ENCODE data around the gene GASK1A.

GASK1A gene

DNA sequence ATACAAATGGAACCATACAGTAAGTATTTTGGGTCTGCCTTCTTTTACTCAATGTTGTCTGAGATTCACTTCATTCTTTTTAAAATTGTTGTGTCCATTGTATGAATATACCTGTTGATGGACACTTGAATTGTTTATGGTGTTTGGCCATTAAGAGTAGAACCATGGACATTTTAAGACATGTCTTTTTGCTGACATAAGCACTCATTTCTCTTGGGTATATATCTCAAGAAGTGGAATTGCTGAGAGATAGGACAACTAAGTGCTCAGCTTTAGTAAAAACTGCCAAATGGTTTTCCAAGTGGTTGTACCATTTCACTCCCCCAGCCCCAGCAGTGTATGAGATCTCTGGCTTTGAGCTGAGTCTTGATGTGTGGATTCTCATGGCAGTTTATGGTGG, 98.6 kb downstream of the GASK1A start:
- TF ChIP-seq, protein P1, sequence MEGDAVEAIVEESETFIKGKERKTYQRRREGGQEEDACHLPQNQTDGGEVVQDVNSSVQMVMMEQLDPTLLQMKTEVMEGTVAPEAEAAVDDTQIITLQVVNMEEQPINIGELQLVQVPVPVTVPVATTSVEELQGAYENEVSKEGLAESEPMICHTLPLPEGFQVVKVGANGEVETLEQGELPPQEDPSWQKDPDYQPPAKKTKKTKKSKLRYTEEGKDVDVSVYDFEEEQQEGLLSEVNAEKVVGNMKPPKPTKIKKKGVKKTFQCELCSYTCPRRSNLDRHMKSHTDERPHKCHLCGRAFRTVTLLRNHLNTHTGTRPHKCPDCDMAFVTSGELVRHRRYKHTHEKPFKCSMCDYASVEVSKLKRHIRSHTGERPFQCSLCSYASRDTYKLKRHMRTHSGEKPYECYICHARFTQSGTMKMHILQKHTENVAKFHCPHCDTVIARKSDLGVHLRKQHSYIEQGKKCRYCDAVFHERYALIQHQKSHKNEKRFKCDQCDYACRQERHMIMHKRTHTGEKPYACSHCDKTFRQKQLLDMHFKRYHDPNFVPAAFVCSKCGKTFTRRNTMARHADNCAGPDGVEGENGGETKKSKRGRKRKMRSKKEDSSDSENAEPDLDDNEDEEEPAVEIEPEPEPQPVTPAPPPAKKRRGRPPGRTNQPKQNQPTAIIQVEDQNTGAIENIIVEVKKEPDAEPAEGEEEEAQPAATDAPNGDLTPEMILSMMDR (IDR thresholded peaks at IDR 0.05; ENCODE audit: low read depth, low read length, missing control alignments), result no peak
- H3K4me3 ChIP-seq (replicated peaks; ENCODE audit: low read depth, low read length), result no peak overlapping the region
- DNase-seq (ENCODE audit: extremely low read depth, low read depth), result no peak

DNA sequence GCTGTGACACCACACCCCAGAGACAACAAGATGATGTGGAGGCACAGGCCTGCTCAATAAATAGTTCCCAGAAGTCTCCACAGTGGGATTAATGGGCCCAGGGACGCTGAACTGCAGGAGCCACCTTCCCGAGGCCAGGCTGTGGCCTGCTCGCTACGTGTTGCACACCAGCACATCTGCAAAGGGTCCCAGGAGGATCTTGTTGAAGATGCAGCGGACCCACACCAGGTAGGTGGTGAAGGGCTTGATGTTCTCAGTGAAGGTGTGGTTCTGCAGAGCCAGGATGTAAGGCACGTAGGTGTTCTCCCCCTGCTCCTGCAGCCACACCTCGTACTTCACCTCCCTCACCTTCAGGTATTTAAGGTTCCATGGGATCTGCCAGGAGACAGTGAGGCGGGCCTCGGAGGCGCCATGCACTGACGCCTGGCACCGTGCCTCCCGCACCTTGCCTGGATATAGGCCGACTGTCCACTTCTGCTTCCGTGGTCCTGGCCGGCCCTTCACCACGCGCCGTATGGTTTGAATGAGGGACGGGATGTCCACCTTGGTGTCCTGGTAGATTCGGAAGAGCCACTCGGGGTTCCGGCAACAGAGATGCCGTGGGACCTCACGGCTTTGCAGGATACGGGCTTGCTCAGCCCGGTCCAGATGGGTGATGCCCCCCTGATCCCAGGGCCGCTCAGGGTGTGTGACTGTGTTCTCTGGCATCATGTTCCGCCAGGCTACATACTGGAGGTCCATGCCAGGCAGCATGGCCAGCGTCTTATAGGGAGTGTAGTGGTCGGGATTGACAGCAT, 100.6 kb downstream of the GASK1A start:
- TF ChIP-seq, protein P1 (IDR thresholded peaks at IDR 0.05; ENCODE audit: low read depth, low read length, missing control alignments), result no peak
- no peak for DNase-seq (ENCODE audit: extremely low read depth, low read depth)
- H3K4me3 ChIP-seq (replicated peaks; ENCODE audit: low read depth, low read length), result no peak overlapping the region

DNA sequence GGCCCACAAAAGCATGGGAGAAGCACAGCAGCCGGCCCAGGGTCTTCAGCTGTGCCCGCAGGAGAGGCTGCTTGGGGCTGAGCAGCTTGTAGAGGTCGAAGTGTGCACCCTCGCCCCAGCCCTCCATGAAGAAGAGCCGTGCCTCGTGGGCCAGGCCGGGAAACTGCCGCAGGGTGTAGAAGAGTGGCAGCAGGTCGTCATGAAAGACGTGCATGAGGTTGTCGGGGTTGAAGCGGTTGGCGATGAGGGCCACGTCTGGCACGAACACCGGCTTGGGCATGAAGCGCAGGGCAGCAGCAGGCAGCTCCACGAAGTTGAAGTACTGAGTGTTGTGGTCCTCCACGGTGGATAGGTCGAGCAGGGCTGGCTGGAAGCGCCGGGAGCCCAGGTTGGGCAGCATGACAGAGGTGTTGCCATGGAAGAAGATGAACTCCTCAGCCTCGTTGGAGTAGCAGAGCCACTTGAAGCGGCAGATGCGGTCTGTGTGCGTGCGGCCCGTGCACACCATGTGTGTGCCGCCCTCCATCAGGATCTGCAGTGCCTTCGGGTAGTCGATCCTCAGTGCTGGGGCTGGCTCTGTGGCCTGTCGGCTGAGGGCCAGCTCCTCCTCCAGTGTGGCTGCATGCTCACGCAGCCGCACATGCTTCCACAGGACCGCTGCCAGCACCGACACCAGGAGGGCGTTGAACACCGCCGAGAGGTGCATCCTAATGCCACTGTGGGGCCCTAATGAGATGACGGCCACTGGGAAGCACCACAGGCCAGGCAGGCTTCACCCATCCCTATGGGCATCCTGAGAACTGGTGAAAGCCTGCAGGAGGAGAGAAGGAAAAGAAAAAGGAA, 101.8 kb downstream of the GASK1A start:
- TF ChIP-seq, protein P1 (IDR thresholded peaks at IDR 0.05; ENCODE audit: low read depth, low read length, missing control alignments), result no peak
- no peak overlapping the region for H3K4me3 ChIP-seq (replicated peaks; ENCODE audit: low read depth, low read length)
- no peak for DNase-seq (ENCODE audit: extremely low read depth, low read depth)

DNA sequence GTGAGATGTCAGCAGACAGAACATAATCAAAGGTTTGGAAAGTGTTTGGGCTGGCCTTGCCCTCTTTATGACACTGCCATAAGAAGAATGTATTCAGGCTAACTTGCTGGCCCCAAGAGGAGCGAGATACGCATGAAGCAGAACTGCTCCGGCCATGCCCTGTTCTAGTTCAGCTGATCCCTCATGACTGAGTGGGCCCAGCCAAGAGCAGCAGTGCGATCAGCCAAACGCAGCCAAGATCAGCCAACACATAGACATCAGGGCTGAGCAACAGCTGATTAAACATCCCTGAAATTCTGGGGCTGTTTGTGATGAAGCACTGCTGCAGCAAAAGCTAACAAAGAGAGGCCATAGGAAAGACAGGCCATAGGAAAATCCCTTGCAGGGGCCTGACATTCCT, 102.7 kb downstream of the GASK1A start:
- DNase-seq (ENCODE audit: extremely low read depth, low read depth), result no peak
- H3K4me3 ChIP-seq (replicated peaks; ENCODE audit: low read depth, low read length), result no peak overlapping the region
- TF ChIP-seq, protein P1 (IDR thresholded peaks at IDR 0.05; ENCODE audit: low read depth, low read length, missing control alignments), result no peak

DNA sequence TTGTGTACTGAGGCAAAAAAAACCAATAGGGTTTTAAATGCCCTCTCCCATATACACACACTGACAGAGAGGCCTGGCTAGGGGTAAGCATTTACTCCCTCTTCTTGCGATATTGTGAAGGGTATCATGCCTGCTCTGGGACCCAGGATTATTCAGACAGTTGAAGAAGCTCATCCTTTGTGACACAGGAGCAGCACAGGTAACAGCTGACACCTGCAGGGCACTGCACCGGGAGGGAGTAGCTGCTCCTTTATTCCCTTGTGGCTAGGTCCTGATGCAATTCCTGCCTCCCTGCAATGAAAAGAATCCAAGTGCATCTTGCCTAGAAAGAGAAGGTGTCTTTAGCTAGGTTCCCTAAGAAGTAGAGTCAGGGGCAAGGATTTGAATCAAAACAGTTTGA, 103.3 kb downstream of the GASK1A start:
- no peak for DNase-seq (ENCODE audit: extremely low read depth, low read depth)
- TF ChIP-seq, protein P1 (IDR thresholded peaks at IDR 0.05; ENCODE audit: low read depth, low read length, missing control alignments), result no peak
- no peak overlapping the region for H3K4me3 ChIP-seq (replicated peaks; ENCODE audit: low read depth, low read length)

DNA sequence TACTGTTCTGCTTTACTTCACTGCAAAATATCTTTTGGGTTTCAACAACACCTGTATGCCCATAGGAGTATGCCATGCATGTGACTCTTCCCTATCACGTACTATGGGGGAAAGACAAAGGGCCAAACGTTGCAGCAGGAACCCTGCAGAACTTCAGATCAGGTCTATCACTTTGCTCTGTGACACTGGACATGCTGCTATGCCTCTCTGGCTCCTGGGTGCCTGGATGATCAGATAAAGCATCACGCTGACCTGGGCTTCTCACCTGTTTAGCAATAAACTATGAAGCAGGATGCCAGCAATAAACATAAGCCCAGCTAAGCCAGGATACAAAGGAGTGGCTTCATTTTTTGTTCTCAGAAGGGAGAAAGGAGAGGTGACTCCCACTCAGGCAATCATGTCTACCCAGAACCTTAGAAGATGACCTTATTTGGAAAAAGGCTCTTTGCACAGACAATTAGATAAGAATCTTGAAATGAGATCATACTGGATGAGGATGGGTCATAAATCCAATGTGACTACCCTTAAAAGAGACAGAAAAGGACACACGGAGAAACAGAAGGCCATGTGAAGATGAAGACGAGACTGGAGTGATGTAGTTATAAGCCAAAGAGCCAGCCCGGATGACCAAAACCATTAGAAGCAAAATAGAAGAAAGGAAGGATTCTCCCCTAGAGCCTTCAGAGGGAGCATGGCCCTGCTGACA, 107.5 kb downstream of the GASK1A start:
- no peak overlapping the region for H3K4me3 ChIP-seq (replicated peaks; ENCODE audit: low read depth, low read length)
- TF ChIP-seq, protein P1 (IDR thresholded peaks at IDR 0.05; ENCODE audit: low read depth, low read length, missing control alignments), result no peak
- DNase-seq (ENCODE audit: extremely low read depth, low read depth), result no peak
